Epithelial cell of proximal tubule (primary cell): ENCODE data around the gene EFNA5. TPM values are rescaled to one million over a fixed set of nuclear protein-coding genes. Genes with fewer than 3 reads are reported as not detected.

Experiments
- DNase-seq: peaks from one replicate; pipeline ENCODE4 v3.0.0-alpha.2; 2011; ENCODE audit warnings: low read depth
- H3K4me3 ChIP-seq: 2 replicates; pipeline ENCODE4 v1.5.1; 2011; ENCODE audit warnings: low read depth, mild to moderate bottlenecking, low read length
- total RNA-seq: library from RNA; depleted of rRNA; stranded (reverse); fragments of >200 nt; gene quantifications from 2 replicates; pipeline ENCODE4 v1.2.3, GENCODE V29; 2015
- TF ChIP-seq, protein P1 (sequence below): conservative IDR thresholded peaks from 2 replicates; pipeline ENCODE4 v1.5.1; 2012; ENCODE audit warnings: low read depth, mild to moderate bottlenecking, low read length

Gene EFNA5
- total RNA-seq, 1 donor from 2014 or later: 28.1 TPM

DNA sequence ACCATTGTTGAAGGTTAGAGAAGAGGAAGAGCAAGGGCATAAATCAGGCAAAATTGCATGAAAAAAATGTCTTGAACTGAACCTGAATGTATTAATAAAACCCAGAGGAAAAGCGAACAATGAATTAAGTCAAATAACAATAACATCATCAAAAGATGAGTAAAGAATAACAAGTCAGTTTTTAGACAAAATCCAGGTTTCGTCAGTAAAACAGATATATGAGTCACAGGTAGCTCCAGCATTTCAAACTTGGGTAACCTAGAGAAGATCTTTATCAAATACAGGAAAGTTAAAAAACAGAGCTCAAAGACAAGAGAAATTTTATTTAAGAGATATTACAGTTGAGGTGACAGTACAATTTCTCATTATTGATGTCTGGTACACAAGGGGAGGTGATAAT is 332.4 kb downstream of the EFNA5 start:
- TF ChIP-seq, protein P1, sequence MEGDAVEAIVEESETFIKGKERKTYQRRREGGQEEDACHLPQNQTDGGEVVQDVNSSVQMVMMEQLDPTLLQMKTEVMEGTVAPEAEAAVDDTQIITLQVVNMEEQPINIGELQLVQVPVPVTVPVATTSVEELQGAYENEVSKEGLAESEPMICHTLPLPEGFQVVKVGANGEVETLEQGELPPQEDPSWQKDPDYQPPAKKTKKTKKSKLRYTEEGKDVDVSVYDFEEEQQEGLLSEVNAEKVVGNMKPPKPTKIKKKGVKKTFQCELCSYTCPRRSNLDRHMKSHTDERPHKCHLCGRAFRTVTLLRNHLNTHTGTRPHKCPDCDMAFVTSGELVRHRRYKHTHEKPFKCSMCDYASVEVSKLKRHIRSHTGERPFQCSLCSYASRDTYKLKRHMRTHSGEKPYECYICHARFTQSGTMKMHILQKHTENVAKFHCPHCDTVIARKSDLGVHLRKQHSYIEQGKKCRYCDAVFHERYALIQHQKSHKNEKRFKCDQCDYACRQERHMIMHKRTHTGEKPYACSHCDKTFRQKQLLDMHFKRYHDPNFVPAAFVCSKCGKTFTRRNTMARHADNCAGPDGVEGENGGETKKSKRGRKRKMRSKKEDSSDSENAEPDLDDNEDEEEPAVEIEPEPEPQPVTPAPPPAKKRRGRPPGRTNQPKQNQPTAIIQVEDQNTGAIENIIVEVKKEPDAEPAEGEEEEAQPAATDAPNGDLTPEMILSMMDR: no peak
- H3K4me3 ChIP-seq: no peak overlapping the region
- DNase-seq: no peak

DNA sequence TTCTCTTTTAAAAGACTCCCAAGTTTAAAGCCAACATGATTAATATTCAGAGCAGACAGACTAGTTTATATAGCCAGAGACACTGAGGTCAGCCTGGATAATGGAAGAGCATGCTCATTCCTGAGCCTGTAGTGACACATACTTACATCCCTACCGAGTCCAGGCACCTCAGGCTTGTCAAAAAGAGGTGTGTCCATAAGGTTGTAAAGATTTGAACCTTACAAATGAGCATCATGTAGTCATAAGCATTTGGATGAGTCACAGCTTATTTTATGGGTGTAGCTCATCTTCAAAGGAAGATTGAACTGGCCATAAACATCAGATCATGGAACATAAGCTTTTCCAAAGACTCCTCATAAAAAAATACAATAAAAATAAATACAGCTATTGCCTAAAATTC is 333.5 kb downstream of the EFNA5 start:
- TF ChIP-seq, protein P1: no peak
- no peak for DNase-seq
- H3K4me3 ChIP-seq: no peak overlapping the region

- DNase-seq: no peak
- TF ChIP-seq, protein P1: no peak
Measured at GRCh38 chr5:107331882-107332281, 338.9 kb downstream of the EFNA5 start.

DNA sequence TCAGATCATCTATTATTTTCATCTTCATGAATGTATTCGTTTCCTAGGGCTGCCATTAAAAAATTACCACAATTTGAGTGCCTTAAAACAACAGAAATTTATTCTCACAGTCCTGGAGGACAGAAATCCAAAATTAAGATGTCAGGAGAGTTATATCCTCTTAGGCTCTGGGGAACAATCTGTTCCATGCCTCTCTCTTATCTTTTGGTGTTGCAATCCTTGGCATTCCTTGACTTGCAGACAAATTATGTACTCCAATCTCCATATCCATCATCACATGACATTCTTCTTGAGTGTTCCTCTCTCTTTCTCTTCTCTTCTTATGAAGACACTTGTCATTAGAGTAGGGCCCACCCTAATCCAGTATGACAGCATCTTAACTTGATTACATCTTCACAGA is 339.4 kb downstream of the EFNA5 start:
- TF ChIP-seq, protein P1: no peak
- DNase-seq: no peak
- H3K4me3 ChIP-seq: no peak overlapping the region

More at GRCh38 chr5:107331882-107332281, 338.9 kb downstream of the EFNA5 start:
- H3K4me3 ChIP-seq: no peak overlapping the region

GRCh38 chr5:107330903-107331302 is 339.8 kb downstream of the EFNA5 start:
- no peak for DNase-seq
- TF ChIP-seq, protein P1: no peak
- H3K4me3 ChIP-seq: no peak overlapping the region

GRCh38 chr5:107329850-107330249 is 340.9 kb downstream of the EFNA5 start:
- DNase-seq: no peak
- TF ChIP-seq, protein P1: no peak
- no peak overlapping the region for H3K4me3 ChIP-seq
